NOMO-1 treated with DMSO at 0.1 percent for 48 hours (cell line): Measurements from ENCODE around the gene OSBPL10.
"Not testable (repeated sequence)": the region's sequence is repeated elsewhere in the genome, so short reads cannot be mapped to it uniquely, and the experiment has no call there.

Experiments
- DNase-seq: peaks from one replicate; lab custom pipeline; 2025; ENCODE audit not compliant: unreplicated experiment; lab: John Stamatoyannopoulos, UW

OSBPL10 gene

GRCh38 chr3:31892916-31893573 lies 88.0 kb downstream of the OSBPL10 start:
- no peak for DNase-seq

GRCh38 chr3:31892500-31892899 lies 88.6 kb downstream of the OSBPL10 start:
- no peak for DNase-seq

DNA sequence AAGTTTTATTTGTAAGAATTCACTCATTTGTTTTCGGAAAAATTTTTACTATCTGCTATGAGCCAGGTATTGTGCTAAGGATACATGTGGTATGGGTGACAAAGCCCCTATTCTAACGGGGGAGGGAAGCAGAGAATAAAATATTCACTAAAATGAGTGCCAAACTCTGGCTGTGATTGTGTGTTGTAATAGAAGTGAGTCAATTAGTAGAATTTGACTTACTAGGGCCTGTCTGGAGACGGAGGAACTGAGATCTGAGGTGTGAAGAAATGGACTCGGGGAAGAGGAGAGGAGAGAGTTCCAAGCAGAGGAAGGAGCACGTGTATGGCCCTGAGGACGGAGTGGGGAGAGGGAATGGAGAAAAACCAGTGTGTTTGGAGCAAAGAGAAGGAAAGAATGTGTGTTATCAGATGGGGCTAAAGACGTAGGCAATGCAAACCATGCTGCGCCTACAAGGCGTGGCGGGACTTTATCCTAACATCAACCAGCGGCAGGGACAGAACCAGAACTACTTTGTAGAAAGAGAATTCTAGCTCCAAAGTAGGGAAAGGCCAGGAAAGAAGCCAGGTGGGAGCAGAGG lies 89.1 kb downstream of the OSBPL10 start:
- DNase-seq, result no peak

DNA sequence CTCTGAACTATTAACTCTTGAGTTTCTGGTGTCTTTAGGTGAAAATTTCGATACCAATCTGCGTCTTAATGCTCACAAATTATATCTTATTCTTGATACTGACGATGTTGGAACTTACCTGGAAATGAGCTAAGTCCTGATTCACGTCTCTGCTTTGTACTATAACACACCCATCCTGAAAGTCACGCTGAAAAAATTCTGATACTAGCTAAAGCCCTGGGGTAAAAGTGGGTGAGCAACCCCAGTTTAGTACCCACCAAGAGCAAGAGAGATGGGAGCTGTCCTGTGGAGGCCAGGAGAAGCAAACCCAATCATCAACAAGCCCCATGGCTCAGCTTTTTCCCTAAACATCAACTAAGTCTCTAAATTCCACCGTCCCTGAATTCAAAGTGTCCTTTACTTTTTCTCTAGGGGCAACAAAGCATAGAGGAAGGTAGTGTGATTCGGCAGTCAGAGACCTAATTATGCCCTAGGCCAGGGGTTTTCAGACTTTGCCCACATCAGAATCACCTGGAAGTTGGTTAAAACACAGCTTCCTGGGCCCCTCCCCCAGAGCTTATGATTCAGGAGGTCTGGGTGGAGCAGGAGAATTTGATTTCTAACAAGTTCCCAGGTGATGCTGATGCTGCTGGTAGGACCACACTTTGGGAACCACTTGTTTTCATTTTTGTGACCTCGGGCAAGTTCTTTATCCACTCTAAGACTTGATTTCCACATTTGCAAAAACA lies 90.2 kb downstream of the OSBPL10 start:
- no peak for DNase-seq

DNA sequence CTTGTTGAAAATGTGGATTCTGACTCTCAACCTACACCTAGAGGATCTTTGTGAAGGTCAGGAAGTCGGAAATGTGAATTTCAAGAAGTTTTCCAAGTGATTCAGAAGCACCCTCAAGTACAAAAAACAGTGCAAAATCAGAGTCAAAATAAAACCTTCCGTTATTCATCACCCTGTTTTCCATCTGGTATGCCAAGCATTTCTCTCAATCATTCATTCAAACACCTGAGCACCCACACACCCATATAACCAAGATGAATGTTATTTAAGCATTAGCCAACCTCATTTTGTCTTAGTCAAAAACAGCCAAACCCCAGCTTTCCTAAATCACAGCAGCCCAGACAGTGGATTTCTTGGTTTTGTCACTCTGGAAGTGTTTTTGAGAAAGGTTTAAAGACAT lies 91.1 kb downstream of the OSBPL10 start:
- DNase-seq, result no peak

DNA sequence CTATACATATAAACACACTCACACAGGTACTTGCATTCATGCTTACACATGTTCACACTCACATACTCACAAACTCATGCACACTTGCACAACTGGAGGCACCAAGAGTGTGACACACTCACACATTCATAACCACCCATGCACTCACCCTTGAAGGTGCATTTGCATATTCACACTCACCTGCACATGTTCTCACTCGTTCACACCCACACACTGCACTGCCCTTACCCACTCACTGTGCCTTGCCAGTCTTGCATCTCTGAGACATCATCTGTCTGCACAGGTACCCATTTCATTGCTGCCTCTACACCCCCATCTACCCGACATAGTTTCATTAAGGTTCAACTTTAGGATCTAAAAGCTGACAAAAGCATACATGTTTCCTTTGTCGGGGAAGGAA lies 95.8 kb downstream of the OSBPL10 start:
- DNase-seq, result no peak

DNA sequence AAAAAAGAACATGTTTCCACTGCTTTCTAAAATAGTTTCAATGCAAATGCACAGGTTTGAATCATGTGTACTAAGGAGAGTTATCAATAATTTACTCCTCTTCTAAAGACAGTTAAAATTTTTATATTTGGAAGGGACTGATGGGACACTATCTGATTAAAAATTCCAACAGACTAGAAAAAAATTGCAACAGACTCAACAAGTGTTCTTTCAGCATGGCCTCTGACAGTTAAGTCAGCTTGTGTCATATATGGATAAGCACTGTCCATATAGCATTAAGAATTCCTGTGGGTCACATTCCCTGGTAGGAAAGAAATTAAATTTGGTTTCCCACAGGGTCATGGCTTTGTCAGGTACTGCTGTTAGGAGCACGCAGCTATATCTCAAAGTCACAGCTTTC lies 96.8 kb downstream of the OSBPL10 start:
- no peak for DNase-seq

DNA sequence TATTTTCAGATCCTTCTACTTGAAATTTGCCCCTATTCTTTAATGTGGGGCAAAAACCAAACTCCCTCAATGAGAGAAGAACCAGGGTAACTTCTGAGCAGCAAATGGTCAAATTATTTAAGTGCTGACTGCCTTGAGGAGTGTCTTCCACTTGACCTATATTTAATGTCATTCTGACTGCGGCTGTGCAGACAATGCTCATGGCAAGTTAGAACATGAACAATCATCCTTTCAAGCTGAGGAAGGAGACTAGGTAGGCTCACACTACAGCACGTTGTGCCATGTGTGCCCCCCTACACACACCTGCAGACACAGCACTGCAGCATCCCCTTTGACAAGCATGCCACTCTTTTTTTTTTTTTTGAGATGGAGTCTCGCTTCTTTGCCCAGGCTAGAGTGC lies 98.2 kb downstream of the OSBPL10 start:
- no peak for DNase-seq

DNA sequence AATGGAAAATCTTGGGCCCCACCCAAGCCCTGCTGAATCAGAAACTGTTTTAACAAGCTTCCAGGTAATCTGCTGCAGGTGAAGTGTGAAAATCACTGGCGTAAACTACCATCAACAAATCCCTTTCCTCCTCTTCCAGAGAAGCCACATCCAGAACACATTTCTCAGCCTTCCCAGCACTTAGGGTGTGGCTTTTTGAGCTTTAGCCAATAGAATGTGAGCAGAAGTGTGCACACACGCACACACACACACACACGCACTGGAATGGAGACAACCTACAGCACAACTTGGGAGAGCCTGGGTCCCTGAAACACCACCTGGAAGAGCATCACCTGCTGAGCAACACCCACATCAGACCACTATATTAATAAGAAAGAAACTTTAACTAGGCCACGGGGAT lies 98.6 kb downstream of the OSBPL10 start:
- DNase-seq, result no peak

DNA sequence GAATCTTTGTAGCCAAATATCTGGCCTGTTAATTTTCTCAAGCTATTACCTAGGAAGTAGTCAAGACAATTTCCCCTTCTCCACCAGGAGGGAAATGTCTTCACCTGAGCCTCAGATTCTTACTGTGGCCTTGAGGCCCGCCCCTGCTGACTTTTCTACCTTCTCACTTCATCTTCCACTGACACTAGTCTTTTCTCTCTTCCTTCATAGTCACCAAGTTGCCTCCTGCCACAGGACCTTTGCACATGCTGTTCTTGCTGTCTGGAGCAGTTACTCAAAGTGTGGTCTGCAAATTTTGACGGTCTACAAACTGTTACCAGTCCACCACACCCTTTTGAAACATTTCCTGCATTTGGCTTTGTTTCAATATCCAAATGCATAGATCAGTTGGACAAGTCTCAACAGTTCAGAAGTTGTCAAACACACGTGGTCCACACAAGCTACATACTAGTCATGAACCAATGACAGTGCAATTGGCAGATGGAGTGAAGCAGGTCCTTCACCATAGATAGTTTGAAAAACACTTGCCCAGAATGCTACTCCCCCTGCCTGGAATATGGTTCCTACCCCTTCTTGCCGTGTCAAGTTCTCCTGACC lies 100.5 kb downstream of the OSBPL10 start:
- DNase-seq, result no peak

DNA sequence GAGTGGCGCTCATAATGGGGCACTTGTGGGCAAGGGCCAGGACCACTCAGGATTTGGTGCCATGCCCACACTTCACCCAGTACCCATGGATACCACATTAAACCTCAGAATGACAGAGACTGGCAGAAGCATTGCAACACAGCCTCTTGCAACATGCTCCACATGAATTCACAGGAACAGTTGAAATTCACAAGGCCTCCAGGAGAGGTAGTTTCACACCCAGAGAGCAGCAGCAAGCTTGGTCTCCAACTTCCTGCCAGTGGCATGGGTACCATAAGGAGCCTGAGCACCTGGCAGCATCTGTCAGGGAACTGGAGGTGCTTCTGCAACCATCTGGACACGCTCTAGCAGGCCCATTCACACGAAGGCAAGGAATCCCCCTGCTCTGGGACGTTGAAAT lies 101.0 kb downstream of the OSBPL10 start:
- peak; percentile 7 for DNase-seq

DNA sequence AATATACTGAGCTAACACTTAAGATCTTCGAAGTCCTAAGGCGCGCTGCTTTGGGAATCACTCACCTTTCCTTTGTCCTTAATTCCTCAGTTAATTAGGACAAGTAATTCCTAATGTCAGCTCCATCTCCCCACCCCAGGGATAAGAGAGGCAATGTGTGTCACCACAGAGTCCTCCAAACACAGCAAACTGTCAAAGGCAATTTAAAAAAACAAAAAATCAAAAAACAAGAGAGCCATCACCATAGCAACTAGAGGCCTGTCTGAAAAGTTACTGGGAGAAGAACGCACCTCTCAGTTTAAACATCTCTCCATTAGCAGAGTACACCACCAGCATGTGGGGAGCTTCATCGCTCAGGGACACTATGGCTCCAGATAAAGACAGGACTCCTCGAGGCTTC lies 101.7 kb downstream of the OSBPL10 start:
- no peak for DNase-seq

GRCh38 chr3:31878231-31878838 lies 102.7 kb downstream of the OSBPL10 start:
- no peak for DNase-seq

GRCh38 chr3:31876331-31876730 lies 104.7 kb downstream of the OSBPL10 start:
- no peak for DNase-seq

GRCh38 chr3:31875437-31875836 lies 105.6 kb downstream of the OSBPL10 start:
- no peak for DNase-seq

- DNase-seq, result no peak
Measured at GRCh38 chr3:31873254-31873820, 107.7 kb downstream of the OSBPL10 start.

DNA sequence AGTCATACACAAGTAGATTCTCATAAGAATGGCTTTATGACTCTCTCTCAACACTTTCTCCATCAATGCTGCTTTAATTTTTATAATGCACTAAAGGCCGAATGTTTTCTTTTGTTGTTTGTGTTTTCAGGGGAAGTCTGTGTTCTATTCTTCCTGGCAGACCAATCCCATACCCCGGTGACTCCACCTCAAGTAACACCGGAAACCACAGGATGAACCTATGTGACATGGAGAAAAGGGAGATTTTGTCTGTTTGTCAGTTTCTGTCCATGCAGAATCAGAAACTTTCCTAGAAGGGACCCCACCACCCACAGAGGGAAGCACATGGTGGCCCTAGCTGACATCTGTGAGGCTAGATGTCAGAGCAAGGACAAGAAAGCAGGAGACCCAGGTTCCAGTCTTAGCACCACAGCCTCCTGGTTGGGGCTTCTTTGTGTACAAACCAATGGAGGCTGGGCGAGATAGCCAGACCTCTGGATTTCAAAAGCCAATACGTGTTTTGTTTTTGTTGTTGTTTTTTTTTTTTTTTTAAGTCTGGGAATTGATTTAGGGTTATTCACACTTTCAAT lies 109.0 kb downstream of the OSBPL10 start:
- no peak for DNase-seq

GRCh38 chr3:31870111-31870510 lies 111.0 kb downstream of the OSBPL10 start:
- not testable (repeated sequence) for DNase-seq

DNA sequence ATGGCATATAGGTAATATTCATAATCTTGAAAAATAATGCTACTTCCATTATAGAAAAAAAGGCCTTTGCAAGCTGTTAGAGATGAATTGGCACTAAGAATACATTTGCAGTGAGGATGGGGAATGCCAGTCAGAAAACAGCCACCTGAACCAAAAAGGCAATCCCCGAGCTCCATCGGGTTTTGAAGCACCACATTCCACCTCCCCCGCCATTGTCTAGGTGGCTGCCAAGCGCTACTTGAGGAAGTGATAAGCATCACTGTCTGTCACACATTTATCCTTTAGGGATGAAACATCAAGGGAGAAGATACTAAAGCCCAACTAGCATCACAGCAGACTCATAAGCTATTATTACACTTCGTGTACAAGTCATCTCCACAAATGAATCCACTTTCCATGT lies 112.8 kb downstream of the OSBPL10 start:
- DNase-seq, result no peak

- DNase-seq, result no peak
Measured at GRCh38 chr3:31862666-31863279, 118.3 kb downstream of the OSBPL10 start.

DNA sequence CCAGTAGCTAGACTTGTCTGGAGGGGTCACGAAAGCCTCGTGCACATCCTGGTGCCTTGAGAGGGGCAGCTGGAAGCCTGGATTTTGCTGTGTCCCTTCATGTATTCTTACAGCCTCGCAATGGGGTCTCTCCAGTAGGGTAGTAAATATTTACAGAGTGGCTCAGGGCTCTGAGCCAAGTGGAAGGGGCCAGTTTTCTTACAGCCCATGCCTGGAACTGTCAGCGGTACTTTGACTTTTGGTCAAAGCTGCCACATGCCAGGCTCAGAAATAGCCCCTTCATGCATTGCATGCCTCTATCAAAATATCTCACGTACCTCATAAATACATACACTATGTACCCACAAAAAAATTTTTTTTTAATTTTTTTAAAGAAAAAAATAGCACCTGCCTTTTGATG lies 119.2 kb downstream of the OSBPL10 start:
- DNase-seq, result no peak
